Measurements from ENCODE around the gene CHL1.

DNA sequence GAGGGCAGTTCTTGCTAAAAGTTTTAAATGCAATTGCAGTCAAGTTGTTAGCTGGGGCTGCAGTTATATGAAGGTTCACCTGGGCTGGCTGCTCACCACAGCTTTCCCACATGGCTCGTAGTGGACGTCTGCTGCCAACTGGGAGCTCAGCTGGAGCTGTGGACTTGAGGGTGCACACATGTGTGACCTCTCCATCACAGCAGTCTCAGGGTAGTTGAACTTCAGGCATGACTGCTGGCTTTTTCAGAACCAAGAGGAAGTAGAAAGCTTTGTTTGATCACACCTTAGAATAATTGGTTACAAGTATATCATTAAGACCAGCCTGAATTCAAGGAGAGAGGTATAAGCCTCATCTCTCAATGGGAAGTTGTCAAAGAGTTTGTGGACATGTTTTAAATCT is 74.1 kb downstream of the CHL1 start:
- TF ChIP-seq HDAC2 (IDR thresholded peaks at IDR 0.05) (no peak), CTCF (IDR thresholded peaks at IDR 0.05) (no peak), JUN (IDR thresholded peaks at IDR 0.05) (no peak)
- TF ChIP-seq, protein P1, sequence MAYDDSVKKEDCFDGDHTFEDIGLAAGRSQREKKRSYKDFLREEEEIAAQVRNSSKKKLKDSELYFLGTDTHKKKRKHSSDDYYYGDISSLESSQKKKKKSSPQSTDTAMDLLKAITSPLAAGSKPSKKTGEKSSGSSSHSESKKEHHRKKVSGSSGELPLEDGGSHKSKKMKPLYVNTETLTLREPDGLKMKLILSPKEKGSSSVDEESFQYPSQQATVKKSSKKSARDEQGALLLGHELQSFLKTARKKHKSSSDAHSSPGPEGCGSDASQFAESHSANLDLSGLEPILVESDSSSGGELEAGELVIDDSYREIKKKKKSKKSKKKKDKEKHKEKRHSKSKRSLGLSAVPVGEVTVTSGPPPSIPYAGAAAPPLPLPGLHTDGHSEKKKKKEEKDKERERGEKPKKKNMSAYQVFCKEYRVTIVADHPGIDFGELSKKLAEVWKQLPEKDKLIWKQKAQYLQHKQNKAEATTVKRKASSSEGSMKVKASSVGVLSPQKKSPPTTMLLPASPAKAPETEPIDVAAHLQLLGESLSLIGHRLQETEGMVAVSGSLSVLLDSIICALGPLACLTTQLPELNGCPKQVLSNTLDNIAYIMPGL (CRISPR knock-in tag; IDR thresholded peaks at IDR 0.05; ENCODE audit: borderline replicate concordance): no peak

Measured in A549 (cell line).